CMK (cell line): Measurements from ENCODE around the gene ENTPD8.

Source experiments
- DNase-seq: peaks from one replicate; pipeline ENCODE4 v3.0.0-alpha.2; 2010; ENCODE audit warnings: low read depth

The ENTPD8 gene, protein sequence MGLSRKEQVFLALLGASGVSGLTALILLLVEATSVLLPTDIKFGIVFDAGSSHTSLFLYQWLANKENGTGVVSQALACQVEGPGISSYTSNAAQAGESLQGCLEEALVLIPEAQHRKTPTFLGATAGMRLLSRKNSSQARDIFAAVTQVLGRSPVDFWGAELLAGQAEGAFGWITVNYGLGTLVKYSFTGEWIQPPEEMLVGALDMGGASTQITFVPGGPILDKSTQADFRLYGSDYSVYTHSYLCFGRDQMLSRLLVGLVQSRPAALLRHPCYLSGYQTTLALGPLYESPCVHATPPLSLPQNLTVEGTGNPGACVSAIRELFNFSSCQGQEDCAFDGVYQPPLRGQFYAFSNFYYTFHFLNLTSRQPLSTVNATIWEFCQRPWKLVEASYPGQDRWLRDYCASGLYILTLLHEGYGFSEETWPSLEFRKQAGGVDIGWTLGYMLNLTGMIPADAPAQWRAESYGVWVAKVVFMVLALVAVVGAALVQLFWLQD

DNA sequence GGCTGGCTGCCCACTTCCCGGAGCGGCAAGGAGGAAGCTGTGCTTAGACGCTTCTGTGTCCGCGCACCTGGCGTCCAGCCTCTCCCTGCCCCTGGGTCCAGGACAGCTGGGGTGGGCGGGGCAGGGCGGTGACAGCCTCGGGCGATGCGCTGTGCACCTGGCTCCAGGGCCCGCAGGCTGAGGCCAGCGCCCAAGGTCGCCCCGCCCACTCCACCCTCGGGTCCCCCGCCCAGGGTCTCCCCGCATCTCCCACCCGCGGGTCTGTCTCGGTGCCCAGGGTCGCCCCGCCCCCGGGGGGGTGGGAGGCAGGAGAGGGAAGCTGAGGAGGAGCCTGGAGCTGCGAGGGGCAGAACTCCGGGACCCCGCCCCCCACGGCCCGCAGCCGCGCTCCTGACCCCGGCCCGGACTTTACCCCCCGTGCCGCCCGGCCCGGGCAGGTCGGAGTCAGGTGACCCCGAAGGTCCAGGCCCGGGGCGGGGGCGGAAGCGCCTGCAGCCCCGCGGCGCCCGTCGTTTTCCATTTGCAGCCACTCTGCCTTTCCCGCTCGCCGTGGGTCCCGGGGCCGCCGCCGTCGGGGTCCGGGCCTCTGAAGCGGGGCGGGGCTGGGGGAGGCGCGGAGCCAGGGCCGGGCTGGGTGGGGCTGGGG lies at the start of gene ENTPD8:
Gene ENTPD8 (minus strand): TSS at position 69 of the 646 bp plus-strand sequence. CDS start 3,072 bp downstream, outside the sequence.
- no peak for DNase-seq

DNA sequence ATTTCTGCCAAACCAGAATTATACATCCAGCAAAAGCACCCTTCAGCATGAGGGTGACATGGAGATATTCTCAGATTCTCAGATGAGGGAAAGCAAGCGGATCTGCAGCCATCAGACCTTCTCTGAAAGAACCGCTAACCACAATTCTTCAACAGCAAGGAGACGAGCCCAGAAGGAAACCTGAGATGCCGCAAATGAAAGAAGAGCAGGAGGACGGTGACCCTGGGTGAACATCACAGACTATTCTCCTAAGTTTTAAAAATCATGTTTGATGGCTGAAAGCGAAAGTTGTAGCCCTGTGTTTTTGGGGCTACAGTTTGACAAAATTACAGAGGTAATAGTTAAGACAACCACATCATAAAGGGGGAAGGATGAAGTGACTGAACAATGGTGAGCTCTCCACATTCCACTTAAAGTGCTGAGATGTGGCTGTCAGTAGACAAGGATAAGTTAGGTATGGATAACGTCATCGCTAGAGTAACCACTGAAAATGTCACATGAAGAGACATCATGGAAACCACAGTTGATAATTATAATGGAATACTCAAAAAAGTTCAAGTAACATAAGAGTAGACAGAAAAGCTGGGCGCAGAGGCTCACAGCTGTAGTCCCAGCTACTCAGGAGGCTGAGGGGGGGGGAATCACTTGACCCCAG lies 49.5 kb upstream of the ENTPD8 start:
- no peak for DNase-seq

DNA sequence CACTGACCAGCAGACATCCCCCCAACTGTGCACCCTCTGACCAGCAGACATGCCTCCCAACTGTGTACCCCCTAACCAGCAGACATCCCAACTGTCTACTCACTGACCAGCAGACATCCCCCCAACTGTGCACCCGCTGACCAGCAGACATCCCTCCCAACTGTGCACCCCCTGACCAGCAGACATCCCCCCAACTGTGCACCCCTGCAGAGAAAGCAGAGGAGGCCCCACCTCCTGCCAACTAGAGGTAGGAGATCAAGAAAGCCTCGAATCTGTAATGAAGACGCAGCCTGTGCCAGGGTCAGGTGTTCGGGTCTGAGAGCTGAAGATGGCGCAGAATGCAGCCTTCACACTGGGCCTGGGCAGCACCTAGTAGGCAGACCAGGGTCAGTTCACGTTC lies 47.7 kb upstream of the ENTPD8 start:
- DNase-seq, result no peak

DNA sequence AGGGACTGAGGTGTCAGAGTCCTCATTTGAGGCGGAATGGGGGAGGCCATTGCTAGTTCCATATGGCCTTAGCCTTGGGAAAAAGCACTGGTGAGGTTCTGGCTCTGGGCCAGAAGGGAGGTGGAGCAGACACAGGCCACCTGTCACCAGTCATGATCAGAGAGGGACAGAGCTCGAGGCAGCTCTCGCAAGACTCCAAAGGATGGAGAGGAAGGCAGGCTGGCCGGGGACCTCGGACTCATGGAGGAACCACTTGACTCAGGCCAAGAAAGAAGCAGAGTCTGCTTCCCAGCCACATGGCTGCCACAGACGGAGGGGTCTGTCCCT lies 47.1 kb upstream of the ENTPD8 start:
- no peak for DNase-seq

DNA sequence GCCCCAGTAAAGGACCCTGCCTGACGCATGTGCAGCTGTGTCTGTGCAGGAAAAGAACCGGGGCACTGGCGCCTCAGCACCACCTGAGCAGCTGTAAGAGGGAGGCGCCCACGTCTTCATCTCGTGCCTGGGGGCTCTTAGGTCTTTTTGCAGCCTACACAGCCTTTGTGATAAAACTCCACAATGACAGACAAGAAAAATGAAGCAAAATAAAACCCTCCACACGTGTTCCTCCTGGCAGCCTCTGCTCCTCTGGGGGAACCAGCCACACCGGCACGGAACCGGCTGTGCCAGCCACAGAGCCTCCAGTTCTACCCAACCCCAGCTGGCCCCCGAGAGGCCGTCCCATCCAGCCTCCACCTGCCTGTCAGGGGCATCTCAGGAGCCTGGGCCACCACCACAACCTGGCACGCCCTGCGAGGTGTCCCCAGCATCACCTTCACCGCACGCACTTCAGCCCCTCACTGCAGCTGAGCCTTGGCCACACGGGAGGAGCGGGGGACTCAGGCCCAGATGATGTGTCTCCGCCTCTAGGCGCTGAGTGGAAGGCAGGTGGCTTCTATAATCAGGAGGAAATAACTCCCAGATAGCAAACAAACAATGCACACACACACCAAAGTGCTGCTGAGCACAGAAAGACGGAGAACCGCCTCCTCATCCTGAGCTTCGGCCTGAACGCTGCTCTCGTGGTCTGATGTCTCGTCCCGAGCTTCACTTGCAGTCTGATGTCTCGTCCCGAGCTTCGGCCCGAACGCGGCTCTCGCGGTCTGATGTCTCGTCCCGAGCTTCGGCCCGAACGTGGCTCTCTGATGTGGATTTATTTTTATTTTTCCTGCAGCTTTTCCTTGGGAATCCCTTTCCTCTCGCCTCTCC lies 46.5 kb upstream of the ENTPD8 start:
- DNase-seq, result no peak

DNA sequence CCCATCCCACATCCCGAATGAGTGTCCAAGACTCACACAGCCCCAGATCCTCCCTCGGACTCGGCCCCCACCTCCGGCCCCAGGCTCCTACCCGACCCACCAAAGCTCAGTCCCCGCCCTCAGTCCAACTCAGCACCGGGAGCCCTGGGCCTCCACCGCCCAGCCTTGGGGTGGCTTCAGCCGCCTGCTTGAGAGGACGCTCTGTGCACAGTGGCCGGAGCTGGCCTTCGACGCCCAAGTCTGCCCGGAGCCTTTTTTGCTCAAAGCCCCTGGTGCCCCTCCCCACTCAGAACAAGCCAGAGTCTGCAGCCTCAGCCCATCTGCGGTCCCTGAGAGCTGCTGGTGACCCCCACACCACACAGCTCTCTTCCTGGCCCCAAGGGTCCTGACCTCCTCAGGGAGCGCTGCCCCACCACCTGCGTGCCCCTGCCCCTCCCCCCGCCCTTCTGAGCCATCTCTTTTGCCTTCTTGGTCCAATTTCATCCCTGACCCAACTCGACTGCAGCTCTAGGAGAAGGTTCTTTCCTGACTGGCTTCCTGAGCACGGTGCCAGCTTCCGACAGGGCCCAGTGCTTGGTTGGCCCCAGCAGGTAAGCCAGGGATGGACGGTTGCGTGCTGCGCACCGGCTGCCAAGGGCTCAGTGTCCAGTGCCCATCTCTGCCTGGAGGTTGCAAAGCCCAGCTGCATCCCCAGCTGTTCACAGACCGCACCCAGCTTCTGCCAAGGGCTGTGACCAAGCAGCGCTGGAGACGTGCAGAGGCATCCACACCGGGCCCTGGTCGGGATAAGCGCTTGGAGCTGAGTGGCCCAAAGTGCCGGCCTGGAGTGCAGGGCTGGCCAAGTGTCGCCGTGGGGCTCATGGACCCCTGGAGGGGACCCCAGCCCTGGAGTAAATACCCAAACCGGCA lies 45.6 kb upstream of the ENTPD8 start:
- no peak for DNase-seq

DNA sequence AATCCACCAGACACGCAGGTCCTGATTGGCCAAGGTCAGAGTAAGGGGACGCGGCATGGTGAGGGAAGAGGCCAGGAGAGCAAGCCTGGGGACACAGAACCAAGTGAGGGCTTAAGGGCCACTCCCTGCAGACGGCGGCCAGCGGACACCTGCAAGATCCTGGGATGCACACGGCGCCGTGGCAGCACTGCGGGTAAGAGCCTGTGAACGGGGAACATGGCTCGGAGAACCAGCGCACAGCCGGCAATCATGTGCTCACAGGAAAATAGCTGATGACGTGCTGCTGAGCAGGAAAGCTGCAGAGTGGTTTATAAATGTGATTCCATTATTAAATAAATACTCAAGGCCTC lies 45.0 kb upstream of the ENTPD8 start:
- no peak for DNase-seq

DNA sequence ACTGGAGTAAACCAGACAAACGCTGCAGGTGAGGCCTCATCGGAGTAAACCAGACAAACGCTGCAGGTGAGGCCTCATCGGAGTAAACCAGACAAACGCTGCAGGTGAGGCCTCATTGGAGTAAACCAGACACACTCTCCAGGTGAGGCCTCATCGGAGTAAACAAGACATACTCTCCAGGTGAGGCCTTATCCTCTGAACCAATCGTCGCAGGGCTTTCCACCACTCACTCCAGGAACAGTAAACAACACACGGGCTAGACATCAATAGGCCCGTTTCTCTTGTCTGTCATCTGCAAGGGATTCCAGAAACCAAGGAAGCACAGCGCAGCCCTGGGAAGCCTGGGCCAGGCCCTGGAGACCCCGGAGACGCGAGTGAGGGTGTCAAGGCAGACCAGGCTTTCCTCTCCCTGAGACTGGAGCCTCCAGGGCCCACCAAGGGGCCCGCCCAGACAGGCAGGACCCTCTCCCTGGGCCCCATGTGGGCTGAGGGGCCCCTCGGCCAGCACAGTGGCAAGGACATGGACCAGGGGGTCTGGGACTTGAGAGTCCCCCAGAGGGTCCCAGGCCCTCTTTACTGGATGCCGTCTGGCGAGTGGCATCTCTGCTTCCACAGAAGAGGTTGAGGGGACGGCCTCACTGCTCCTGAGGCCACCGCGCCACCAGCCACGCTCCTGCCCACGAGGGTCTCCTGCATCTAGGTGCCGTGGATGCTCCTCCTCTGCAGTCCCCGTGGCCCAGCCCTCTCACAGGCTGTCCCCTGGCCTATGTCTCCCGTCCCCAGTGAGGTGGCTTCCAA lies 44.4 kb upstream of the ENTPD8 start:
- no peak for DNase-seq

DNA sequence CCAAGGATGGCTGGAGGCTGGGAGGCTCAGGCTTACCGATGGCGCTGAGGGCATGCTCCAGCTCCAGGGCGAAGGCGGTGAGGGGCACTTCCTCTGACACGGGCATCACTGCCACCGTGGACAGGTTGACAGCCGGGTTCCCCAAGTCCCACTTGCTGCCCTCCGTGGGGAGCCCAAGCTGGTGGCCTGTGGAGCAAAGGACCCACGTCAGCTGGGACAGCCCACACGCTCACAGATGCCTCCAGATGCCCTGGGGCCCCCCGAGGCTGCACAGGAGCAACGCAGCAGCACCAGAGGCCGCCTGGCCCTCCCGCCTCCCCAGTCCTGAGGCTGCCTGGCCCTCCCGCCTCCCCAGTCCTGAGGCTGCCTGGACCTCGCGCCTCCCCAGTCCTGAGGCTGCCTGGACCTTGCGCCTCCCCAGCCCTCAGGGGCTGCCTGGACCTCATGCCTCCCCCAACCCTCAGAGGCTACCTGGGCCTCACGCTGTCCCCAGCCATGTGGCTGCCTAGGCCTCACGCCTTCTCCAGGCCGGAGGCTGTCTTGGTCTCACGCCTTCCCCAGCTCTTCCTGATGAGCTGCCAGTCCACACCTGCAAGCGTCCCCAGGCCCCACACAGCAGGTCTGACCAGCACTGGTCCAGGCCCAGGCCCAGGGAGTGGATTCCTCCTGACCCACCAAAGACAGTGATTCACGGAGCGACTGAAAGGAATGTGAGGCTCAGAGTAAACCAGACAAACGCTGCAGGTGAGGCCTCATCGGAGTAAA lies 43.6 kb upstream of the ENTPD8 start:
- DNase-seq, result no peak

DNA sequence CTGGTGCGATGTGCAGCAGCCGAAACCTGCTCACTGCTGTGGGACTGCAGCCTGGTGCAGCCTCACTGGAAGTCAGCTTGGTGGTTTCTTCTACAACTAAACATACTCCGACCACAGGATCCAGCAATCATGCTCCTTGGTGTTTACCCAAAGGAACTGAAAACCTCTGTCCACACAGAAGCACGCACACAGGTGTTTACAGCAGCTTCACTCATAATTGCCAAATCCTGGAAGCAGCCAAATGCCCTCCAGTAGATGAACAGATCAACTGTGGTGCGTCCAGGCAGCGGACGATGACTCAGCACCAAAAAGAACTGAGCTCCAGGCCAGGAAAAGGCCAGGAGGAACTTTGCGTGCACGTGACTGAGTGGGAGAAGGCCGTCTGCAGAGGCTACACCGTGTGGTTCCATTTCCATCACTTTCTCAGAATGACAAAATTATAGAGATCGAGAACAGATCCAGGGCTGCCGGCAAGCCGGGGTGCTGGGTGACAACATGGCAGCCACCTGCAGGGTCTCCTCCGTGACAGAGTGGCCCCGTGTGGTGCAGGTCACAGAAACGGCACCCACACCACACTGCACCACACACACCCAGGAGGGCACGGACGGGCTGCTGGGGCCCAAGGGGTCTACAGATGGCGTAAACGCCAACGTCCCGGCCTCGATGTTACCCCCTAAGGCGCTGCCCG lies 41.1 kb upstream of the ENTPD8 start:
- peak; percentile 49 for DNase-seq

DNA sequence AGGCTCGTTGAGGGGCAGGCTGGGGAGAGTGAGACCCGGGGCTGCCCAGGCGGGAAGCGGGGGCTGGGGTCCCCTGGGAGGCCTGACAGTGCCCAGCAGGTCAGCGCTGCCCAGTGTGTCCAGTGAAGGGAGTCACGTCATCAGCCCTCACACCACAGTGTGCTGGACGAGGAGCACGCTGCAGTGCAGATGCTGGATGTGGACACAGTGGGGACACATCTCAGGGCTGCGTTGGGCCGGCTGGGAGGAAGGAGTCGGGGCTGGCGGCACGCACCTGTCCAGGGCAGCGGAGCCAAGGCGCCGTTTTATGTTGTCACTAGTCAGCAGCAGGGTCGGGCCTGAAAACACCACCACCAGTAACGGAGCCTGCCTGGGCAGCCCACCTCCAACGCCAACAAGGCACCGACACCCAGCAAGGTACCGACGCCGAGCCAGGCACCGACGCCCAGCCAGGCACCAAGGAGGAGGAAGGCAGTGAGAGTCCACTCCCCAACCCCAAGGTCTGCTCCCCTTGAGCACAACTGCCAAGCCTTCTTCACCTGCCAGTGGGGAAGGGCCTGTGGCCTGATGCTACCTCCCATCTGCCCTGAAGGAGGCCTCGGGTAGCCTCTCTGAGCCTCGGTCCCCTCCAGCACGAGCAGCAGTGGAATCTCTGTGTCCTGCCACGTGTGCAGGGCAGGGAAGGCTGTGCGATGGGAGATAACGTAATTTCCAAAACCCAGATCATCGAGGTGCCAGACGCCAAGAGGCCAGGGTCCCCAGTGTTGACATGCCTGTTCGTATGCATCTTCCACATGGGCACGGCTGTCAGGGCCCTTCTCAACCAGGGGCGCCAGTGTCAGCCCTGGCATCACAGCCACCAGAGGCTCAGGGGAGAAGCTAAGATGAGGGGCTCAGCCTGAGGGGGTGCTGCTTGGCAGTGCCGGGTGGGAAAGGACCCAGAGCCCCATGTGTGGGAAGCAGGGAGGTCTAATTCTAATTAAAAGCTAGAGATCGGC lies 39.8 kb upstream of the ENTPD8 start:
- no peak for DNase-seq

DNA sequence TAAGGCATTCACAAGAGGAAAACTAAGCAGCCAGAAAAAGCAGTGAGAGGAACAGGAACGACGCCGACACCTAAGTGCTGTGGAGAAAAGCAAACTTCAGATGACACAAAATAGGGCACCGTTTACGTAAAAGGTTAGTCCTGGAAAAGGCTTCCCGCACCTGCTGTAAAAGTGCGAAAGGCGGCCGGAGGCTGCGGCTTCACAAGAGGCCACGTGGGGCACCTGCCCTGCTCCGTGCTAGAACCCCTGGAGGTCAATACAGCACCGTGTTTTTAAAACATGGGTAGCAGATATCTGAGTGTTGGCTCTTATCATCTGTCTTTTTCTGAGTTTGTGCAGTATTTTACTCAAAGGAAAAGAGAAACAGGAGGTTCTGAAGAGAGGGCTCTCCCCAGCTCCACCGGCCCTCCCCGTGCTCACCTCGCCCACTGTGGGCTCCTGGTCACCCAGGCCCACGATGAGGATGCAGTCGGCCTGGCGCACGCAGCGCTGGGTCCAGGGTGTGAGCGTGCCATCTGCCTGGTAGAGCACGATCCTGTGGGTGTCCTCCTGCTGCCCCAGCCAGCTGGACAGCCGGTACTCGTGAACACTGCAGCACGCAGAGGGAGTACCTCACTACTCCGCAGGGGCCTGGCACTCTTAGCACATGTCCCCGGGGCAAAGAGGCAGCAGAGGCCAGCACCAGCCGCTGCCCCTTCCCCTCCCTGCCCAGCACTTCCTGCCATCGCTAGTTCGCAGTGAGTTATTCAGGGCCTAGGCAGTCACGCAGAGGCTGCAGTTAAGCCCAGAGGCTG lies 38.9 kb upstream of the ENTPD8 start:
- DNase-seq, result no peak

DNA sequence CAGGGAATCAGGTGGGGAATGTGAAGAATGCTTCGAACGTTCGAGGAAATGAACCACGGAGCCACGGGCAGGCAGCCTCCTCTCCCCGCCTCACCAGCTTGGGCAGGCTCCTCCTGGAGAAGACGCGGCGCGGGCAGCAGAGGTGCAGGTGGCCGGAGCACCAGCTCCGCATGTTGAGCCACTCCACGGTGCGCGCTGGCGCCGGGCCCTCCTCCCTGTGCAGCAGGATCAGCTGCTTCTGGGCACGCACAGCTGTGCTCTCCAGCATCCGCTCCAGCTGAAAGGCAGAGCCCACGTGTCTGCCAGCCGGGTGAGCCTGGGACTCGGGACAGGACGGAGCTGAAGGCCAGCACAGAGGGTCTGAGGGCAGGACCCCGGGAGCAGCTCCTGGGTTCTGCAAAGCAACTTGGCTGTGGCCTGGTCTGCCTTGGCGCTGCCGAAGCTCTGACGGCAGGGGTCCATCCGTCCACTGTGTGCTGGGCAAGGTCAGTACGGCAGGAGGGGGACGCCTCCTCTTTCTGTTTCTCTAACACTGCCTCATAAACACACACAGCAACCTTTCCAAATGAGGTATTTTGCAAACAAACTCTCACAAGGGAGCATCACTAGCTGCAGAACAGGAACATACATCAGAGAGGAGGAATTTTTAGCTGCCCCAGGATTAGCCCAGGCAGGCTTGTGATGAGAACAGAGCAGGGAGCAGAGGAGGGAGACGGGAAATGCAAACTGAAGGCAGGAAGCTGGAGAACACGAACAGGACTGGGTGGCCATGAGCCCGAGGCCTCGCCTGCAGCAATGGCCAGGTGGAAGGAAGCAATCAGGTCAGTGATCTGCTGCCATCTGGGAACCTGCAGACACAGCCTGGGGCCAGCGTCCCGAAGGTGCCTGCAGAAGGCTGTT lies 38.1 kb upstream of the ENTPD8 start:
- no peak for DNase-seq

DNA sequence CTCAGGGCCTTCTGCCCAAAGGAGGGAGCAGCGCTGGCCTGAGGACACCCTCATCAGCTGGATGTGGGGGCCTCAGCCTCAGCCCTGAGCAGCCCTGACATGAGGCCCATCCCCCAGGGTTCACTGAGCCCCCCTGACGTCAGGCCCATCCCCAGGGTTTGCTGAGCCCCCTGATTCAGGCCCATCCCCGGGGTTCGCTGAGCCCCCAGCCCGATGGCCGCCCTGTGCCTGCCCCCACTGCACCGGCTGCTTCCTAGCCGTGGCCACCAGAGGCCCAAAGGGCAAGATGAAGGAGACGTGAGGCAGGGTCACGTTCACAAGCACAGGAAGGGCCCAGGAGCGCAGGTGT lies 37.4 kb upstream of the ENTPD8 start:
- no peak for DNase-seq

DNA sequence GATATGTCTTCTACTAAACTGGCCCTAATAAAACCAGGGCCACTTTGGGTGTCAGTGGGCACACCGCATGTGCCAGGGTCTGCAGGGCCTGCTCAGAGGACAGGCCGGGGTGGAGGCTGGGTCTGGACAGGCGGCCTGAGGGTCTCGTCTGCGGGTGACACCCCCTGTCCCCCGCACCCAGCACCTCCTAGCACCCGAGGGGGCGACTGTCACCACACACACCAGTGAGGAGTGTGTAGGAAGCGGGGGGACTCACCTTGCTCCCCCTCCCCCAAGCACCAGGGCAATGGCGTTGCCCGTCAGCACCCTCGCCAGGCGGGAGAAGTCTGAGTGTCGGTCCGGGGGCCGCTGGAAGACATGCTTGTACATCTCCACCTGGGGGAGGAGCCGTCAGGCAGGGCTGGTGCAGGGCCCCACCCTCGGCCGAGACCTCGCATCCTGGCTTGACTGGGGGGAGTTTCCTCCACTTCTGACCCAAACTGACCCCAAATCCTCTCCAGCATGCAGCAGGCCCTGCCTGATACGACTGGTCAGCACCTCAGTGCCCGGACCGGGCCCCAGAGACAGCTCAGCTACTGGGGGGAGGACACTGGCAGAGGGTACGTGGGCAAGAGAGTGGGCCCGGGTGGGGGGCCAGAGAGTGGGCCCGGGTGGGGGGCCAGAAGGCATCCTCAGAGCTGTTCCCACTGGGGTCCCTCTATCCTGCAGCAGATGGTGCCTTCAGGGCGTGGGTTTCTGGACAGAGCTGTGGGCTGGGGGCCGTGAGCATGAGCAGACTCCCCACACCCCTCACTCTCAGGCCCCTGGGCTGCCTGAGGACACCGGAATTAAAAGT lies 36.8 kb upstream of the ENTPD8 start:
- DNase-seq, result no peak
